NCI-H524 treated with DMSO at 0.1 percent for 48 hours (cell line): ENCODE results near the gene ACKR2.

Source experiments
- DNase-seq: peaks from one replicate; lab custom pipeline; 2025; lab: John Stamatoyannopoulos, UW

Gene ACKR2

DNA sequence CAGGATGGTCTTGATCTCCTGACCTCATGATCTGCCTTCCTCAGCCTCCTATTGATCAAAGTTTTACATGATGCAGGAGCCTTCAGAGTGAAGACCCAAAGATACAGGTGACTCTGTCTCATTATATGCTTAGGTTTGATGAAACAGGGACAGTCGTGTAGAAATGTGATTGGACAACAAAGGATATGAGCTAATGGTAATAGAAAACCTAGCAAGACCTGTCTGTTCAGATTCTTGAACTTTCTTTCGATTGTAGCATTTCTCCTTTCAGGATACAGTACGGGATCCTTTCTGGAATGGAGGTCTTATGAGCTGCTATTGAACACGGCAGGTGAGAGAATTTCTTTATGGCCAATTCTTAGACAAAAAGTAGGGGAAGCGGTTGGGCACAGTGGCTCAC lies at the start of gene ACKR2:
Gene ACKR2 (plus strand): TSS at position 244 of the 400 bp plus-strand sequence. CDS start 55,058 bp downstream, outside the sequence.
- DNase-seq: no peak

- DNase-seq: no peak
Observed at GRCh38 chr3:42762046-42762724, 47.1 kb upstream of the ACKR2 start.

DNA sequence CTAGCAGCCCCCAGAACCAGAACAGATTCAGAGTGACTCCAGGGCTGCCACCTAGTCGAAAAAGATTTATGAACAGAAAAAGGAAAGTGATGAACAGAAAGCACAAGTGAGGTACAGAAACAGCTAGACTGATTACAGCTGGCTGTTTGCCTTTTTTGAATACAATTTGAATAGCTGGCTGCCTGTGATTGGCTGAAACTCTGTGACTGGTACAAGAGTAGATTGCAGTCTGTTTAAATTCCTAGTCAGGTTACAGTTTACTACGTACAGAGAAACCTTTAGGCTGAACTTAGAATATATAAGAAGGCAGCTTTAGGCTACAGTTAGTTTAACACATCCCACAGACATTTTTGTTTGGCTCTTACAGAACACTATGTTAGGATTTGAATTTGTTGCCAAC lies 46.2 kb upstream of the ACKR2 start:
- DNase-seq: no peak

DNA sequence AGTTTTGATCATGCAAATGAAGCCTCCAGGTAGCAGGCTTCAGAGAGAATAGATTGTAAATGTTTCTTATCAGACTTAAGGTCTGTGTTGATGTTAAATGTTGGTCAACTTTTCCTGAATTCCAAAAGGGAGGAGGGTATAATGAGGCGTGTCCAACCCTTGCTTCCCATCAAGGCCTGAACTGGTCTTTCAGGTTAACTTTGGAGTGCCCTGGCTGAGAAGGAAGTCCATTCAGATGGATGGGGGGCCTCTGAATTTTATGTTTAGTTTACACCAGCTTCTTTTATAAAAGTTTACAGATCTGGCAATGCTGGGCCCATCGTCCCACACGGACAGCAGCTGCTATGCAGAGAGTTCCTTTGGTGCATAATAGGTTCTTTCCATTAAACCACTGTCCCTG lies 45.1 kb upstream of the ACKR2 start:
- DNase-seq: no peak

DNA sequence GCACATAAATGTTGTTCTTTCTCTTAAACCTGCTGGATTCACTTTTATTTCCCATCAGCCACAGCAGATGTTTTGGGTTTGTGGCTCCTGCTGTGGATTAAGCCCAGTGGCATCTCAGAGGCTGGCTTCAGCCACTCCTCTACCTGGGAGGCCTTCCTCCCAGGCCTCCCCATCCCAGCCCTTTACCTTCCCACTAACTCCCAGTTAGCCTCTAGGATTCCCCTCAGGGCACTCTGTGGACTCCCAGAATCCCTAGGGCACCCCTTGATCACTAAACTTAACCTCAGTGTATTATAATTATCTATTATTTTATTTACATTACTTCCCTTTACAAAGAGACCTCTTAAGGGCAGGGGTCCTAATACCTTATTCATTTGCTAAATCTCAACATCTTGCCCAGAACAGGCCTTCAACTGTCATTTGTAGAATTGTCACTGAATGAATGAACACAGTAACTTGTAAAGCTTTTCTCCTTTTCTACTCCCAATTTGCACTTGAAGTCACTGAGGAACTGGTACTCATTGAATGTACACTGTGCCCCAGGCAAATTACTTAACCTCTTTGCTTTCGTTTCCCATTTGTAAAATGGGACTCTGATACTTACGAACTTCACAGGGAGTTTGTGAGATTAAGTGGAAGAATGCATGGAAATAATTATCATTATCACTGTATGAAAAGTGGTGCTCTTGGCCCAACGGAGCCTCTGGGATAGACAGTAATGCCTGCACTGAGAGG lies 44.5 kb upstream of the ACKR2 start:
- no peak for DNase-seq

DNA sequence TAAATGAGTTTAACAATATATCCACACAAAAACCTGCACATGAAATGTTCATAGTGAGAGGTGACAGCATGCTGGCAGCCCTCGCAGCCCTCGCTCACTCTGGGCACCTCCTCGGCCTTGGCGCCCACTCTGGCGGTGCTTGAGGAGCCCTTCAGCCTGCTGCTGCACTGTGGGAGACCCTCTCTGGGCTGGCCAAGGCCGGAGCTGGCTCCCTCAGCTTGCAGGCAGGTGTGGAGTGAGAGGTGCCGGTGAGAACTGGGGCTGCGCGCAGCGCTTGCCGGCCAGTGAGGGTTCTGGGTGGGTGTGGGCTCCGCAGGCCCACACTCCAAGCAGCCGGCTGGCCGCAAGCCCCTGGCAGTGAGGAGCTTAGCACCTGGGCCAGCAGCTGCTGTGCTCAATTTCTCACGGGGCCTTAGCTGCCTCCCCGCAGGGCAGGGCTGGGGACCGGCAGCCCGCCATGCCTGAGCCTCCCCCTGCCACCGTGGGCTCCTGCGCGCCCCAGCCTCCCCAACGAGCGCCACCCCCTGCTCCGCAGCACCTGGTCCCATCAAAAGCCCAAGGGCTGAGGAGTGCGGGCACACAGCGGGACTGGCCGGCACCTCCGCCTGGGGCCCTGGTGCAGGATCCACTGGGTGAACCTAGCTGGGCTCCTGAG lies 39.6 kb upstream of the ACKR2 start:
- no peak for DNase-seq

GRCh38 chr3:42771271-42771670 lies 38.0 kb upstream of the ACKR2 start:
- DNase-seq: no peak

DNA sequence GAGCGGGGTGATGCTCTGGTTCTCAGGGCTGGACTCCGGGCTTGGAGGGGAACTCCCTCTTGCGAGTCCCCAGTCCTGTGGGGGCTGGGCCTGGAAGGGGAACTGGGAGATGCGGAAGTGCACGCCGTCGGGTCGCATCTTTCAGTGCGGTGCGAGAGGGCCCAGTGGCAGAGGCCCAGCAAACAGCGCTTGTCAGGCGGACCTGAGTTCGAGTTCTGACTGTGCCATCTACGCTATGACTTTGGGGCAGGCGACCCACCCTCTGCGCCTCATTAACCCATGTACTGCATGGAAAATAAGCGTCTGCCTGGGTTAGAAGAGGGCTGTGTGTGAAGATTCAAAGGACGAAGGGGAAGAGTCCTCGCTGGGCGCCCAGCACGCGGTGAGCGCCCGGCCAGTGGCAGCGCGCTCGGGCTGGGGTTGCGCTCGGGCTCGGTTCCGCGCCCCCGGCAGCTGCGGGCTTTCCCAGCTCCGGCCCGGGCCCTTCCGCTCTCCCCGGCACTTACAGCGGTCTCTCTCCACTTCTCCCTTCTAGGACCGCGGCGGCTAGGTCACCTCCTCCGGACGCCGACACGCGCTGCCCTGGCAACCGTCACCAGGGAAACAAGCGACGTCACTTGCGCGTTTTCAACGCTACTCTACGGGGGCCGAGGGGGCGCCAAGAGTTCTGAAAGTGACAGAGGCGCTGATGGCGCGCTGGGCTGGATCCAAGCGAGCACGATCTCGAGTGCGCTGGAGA lies 36.4 kb upstream of the ACKR2 start, which contains the start of gene CCDC13:
Gene CCDC13 (minus strand): TSS at position 584 of the 739 bp plus-strand sequence. CDS start 14,908 bp downstream, outside the sequence.
- peak; percentile 48 for DNase-seq

GRCh38 chr3:42773409-42773751 lies 35.9 kb upstream of the ACKR2 start:
- DNase-seq: no peak

DNA sequence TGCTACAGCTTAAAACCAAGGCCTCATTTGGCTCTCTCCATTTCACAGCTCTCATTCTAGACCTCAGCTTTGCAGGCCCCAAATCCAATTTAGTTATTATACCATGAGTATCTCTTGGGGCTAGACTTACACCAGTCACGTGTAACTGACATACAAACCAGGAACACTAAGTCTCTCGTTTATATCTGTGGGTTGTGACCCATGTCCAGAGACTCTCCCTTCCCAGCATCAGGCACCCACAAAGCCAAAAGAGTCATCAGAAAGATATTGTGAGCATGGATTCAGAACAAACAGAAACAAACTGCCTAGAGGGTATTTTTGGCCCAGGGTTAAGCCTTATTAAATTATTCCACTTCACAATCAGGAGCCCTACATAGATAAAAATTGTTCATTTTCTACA lies 30.6 kb upstream of the ACKR2 start:
- DNase-seq: no peak

GRCh38 chr3:42780398-42780797 lies 28.8 kb upstream of the ACKR2 start:
- DNase-seq: no peak

DNA sequence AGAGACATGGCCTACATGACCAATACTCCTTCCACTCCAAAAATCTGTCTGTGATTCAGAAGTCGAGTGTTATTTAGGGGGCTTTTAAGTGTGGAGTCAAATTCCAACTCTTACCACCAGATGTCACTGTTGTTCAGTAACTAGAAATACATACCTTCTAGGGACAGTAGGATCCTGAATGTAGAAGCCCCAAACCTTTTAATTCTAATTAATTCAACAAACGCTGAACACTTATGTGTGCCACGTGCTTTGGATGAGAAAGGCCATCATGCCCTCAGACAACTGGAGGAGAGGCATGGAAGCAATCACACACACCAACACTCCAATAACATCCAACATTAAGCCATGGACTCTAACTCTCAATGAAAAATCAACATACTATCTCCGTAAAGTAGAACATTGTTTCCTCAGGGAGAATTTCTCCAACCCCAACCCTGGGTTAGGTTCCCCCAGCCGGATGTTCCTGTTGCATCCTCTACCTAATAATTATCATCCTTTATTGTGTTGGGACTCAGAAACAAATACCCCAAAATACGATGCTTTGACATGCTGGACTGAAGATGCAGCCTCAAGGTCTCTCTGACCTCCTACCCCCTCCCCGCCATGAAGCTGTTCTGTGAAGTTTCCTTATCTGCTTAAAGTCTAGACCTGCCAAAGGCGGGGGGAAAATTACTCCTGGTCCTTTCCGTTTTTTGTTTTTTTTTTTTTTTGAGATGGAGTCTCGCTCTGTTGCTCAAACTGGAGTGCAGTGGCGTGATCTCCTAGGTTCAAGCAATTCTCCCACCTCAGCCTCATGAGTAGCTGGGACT lies 28.1 kb upstream of the ACKR2 start:
- peak; percentile 24 for DNase-seq

- no peak for DNase-seq
Observed at GRCh38 chr3:42786212-42786611, 23.0 kb upstream of the ACKR2 start.

- no peak for DNase-seq
Observed at GRCh38 chr3:42786631-42787030, 22.6 kb upstream of the ACKR2 start.

DNA sequence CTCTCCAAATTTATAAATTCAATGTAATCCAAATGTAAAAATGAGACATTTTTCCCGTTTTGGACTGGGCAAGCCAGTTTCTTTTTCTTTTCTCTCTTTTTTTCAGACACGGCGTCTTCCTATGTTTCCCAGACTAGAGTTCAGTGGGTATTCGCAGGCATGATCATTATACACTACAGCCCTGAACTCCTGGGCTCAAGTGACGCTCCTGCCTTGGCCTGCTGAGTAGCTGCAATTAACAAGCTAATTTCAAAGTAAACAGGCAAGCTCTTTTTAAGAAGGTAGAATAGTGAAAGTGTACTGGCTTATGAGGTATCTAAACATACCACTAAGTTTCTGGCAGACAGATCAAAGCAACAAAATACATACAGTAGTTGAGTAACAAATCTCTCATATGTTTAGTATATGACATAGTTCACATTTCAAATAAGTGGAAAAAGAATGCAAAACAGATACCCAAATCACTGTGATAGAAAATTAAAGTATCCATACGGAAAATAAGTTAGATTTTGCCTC lies 18.5 kb upstream of the ACKR2 start:
- DNase-seq: no peak

GRCh38 chr3:42795621-42796181 lies 13.5 kb upstream of the ACKR2 start:
- DNase-seq: no peak

- DNase-seq: no peak
Observed at GRCh38 chr3:42796332-42796885, 12.8 kb upstream of the ACKR2 start.

- no peak for DNase-seq
Observed at GRCh38 chr3:42799376-42799775, 9.9 kb upstream of the ACKR2 start.

DNA sequence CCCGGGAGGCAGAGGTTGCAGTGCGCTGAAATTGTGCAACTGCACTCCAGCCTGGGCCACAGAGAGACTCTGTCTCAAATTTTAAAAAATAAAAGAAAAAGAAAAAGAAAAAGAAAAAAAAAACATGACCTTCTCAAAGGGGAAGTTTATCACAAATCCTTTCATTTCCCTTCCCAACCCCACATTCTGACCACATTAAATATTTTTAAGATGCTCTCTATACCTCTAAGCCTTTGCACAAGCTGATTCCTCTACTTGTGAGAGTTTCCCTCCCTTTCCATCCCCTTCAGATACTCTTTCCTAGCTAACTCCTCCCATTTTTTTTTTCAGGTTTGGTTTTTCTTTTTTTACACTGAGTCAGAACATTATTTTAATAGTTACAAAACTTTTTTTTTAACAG lies 9.0 kb upstream of the ACKR2 start:
- no peak for DNase-seq

DNA sequence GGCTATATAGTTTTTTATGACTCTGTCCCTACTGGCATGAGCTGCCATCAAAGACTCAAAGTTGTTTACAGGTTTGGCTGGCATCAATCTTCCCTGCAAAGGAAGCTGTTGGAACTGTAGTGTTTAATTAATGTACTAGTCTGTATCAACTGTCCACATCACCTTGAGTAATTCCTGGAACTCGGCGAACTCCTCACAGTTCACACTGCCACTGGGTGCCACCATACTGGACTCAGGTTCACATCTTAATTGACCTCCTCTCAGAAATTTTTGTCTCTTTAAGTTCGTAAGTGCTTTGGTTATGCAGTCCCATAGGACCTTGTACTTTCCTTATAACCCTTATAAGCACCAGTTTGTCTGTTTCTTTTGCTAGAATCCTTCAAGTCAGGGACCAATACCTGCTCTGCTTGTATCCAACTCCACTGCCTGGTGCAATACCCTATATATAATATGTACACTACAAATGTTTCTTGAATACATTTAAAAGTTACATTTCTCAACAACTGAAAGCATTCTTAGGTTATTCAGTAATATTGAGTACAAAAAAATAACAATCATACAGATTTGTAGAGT lies 8.1 kb upstream of the ACKR2 start:
- DNase-seq: no peak
